PFSK-1 (cell line): ENCODE results near the gene REG4.

Source experiments
- POLR2AphosphoS5 ChIP-seq: IDR thresholded peaks from 2 replicates; pipeline ENCODE4 v1.6.1; 2012; ENCODE audit warnings: low read depth, mild to moderate bottlenecking, control low read depth, low read length, moderate library complexity
- TAF1 ChIP-seq: IDR thresholded peaks from 2 replicates; pipeline ENCODE4 v1.6.1; 2012; ENCODE audit warnings: low read length, control low read depth, borderline replicate concordance; ENCODE audit not compliant: insufficient read depth
- TF ChIP-seq, protein P1 (sequence below), 2 experiments: IDR thresholded peaks; 2 replicates each; pipeline versions ENCODE4 v1.6.1 to v1.8.0; 2011 to 2012; ENCODE audit warnings: low read depth in 2 of 2, low read length in 2 of 2, control low read depth in 1 of 2, inconsistent platforms in 1 of 2, mild to moderate bottlenecking in 1 of 2, moderate library complexity in 1 of 2; ENCODE audit not compliant: insufficient read depth in 1 of 2

GRCh38 chr1:119791377-119791776 is 19.9 kb downstream of the REG4 start:
- TF ChIP-seq POLR2AphosphoS5, result no peak
- TF ChIP-seq TAF1, result no peak
- TF ChIP-seq, protein P1, sequence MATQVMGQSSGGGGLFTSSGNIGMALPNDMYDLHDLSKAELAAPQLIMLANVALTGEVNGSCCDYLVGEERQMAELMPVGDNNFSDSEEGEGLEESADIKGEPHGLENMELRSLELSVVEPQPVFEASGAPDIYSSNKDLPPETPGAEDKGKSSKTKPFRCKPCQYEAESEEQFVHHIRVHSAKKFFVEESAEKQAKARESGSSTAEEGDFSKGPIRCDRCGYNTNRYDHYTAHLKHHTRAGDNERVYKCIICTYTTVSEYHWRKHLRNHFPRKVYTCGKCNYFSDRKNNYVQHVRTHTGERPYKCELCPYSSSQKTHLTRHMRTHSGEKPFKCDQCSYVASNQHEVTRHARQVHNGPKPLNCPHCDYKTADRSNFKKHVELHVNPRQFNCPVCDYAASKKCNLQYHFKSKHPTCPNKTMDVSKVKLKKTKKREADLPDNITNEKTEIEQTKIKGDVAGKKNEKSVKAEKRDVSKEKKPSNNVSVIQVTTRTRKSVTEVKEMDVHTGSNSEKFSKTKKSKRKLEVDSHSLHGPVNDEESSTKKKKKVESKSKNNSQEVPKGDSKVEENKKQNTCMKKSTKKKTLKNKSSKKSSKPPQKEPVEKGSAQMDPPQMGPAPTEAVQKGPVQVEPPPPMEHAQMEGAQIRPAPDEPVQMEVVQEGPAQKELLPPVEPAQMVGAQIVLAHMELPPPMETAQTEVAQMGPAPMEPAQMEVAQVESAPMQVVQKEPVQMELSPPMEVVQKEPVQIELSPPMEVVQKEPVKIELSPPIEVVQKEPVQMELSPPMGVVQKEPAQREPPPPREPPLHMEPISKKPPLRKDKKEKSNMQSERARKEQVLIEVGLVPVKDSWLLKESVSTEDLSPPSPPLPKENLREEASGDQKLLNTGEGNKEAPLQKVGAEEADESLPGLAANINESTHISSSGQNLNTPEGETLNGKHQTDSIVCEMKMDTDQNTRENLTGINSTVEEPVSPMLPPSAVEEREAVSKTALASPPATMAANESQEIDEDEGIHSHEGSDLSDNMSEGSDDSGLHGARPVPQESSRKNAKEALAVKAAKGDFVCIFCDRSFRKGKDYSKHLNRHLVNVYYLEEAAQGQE (IDR thresholded peaks at IDR 0.05; ENCODE audit: insufficient read depth in 1 of 2, low read depth in 2 of 2, low read length in 2 of 2), result no peak
